GM21717 (cell line): ENCODE results near the gene RRM1.
"Not testable (repeated sequence)": the region's sequence is repeated elsewhere in the genome, so short reads cannot be mapped to it uniquely, and the experiment has no call there.

Experiments used
- ATAC-seq: cut with Tn5 transposase; IDR thresholded peaks from one replicate; pipeline ENCODE4 v1.9.1; 2021; ENCODE audit warnings: mild to moderate bottlenecking, moderate library complexity; ENCODE audit not compliant: unreplicated experiment

RRM1 gene

DNA sequence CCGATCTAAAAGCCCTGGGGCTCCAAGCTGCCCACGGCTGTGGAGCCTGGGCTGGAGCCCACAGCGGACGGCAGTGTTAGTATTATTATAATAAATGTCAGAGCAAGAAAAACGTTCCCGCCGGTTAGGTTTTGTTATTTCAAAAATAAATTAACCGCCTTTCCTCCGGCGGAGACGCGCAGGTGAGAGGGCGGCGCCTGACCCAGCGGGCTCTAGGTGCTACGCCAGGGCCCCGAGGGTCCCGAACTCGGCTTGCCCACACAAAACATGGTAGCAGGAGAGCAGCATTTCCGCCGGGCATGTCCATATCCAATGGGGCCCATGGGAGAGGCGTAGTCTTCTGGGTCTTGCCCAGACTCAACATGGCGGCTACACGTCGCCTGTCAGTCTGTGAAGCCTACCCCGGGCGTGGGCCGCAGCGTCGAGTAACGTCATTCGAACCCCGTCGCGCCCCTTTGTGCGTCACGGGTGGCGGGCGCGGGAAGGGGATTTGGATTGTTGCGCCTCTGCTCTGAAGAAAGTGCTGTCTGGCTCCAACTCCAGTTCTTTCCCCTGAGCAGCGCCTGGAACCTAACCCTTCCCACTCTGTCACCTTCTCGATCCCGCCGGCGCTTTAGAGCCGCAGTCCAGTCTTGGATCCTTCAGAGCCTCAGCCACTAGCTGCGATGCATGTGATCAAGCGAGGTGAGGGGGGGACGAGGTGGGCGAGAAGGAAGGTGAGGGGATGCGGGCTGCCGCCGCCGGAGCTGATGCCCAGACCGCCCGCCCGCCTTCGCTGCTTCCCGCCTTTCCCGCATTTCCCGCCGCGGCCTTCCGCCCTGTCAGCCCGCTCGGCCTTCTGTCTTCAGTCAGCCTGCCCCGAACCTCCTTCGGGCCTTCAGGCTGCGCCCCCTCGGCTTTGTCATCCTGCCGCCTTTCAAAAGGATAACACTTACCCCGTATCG is at the start of gene RRM1:
Gene RRM1, plus strand, starts transcription at position 452 of the 944 bp plus-strand sequence. Its CDS starts 214 bp downstream, at position 666.
- peak; percentile 96 for ATAC-seq

DNA sequence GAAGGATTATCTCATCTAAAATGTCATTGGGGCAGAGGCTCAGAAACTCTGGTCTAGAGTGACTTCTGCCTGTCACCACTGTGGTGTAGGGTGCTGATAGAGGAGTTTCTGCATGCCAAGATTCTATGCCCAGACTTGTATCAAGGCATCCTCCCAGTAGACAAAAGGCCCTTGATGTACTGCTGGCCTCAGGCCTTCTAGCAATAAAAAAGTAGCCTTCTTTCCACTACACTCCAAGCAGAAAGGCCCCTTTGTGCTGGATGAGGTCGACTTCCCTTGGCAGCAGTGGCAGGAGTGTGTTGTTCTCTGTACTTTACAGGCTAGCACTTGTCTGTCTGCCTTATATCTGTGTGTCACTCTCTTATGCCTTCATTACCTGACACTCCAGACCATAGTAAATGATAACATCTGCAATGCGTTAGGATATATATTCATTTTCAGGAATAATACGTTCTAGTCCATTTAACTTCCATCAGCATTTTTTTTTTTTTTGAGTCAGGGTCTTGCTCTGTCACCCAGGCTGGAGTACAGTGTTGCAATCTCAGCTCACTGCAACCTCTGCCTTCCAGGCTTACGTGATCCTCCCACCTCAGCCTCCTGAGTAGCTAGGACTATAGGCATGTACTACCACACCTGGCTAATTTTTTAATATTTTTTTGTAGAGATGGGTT is 49.5 kb upstream of the RRM1 start:
- no peak for ATAC-seq

DNA sequence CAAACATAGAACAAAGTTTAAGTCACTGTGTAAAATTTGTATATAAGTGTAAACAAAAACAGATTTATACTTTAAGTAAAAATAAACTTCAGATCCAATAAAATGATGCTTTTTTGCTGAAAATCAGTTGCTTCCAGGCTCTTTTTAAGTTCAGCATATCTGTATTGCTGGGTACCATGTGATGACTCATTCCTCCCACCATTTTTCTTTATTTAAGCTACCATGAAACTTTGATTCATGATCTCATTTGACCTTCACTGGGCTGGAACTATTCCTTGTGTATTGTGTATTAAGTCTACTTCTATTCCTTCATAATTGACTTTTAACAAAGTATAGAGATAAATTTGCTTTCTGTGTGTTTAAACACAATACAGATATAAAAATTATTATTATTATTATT is 46.3 kb upstream of the RRM1 start:
- no peak for ATAC-seq

DNA sequence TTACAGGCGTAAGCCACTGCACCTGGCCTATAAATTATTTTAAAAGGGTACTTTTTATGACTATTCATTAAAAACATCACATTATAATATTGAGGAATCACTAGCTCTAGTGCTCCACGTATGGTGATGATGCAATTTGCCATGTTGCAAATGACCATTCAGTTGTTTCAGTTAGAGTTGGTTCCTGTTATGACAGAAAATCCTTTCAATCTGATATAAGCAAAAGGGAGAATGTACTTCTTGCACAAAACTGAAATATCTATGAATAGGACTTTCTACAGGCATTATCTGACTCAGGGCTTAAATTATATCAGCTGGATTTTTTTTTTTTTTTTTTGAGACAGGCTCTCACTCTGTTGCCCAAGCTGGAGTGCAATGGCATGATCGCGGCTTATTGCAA is 45.6 kb upstream of the RRM1 start:
- ATAC-seq: no peak

DNA sequence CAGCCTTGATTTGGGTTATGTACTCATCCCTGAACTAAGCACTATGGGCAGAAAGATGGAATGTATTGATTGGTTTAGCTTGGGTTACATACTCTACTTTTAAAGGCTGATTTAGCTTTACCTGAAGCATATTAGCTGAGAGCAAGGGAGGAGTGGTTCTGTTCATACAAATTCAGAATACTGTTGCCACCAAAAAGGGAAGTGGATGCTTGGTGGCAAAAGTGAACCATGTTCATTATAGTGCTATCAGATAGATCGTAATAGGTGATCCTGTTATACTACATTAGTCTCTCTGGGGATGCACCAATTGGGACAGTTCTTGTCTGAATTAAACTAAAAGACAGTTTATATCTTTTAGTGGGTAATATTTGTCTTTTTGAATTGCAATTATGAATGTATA is 44.5 kb upstream of the RRM1 start:
- no peak for ATAC-seq

DNA sequence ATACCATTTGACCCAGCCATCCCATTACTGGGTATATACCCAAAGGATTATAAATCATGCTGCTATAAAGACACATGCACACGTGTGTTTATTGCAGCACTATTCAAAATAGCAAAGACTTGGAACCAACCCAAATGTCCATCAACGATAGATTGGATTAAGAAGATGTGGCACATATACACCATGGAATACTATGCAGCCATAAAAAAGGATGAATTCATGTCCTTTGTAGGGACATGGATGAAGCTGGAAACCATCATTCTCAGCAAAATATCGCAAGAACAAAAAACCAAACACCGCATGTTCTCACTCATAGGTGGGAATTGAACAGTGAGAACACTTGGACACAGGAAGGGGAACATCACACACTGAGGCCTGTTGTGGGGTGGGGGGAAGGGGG is 41.4 kb upstream of the RRM1 start:
- not testable (repeated sequence) for ATAC-seq

DNA sequence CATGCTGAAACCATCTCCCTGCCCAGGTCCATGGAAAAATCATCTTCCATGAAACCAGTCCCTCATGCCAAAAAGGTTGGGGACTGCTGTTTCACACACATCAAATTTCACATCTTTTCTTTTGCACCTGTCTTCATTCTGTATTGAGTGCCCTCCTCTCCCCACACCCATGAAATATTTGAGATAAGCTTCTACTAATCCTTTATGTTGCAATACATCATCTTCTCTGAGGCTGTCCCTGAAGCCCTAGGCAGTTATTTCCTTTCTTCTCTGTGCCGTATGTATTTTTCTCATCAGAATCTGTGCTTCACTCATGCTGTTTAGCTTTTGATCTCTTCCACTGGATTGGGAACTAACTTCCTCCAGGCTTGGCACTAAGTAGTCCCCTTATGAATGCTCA is 40.0 kb upstream of the RRM1 start:
- ATAC-seq: no peak

DNA sequence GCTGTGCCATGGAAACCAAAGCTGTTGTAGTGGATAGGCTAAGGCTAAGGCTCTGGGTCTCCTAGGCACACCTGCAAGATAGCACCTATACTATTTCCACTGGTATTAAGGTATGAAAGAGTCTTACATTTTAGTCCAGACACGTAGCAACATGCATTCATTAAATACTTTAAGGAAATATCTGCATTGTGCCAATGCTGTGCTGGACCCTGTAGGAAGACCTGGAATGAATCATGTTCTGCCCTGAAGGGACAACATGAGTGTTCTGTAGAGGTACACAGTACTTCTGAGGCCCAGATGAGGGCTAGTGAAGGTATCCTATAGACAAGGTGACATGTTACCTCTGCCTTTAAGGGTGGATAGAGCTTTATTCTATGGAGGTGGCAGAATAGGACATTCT is 35.2 kb upstream of the RRM1 start:
- ATAC-seq: no peak

DNA sequence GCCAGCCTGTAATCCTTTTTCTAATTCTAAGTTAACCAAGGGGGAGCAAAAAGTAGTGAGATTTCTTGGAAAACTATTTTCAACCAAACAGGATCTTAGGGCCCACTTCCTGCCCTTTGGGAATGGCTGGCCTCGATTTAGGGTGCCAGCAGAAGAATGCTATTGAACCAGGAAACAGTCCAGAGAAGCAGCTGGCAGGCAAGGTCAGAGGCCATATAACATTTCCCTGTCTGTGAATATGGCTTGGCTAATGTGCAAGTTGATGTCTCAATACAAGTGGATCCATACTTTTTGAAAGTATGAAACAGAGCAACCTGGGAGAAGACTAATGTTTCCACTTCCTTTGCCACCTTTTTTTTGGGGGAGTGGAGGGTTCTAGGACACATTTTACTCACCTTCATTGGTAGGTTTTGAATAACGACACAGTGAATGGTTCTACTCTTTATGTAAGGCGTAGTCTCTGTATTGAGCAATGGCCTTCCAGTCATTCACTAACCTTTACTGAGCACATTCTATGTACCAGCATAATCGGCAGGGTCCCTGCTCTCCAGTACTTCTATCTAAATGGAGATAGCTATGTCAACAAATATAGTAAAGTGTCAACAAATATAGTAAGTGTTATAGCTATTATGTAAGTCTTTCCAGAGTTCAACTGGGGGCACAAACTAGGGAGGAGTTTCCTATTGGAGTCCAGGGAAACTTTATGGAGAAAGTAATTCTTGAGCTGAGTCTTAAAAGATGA is 34.2 kb upstream of the RRM1 start:
- no peak for ATAC-seq

DNA sequence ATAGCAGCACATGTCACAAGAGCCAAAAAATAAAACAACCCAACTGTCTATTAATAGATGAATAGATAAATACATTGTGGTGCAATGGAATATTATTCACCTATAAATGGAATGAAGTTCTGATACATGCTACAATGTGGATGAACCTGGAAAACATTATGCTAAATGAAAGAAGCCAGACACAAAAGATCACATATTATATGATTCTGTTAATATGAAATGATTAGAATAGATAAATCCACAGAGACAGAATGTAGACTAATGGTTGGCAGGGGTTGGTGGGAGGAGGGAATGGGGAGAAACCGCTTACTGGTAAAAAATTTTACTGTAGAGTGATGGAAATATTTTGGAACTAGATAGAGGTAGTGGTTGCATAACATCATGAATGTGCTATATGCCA is 32.9 kb upstream of the RRM1 start:
- ATAC-seq: no peak

DNA sequence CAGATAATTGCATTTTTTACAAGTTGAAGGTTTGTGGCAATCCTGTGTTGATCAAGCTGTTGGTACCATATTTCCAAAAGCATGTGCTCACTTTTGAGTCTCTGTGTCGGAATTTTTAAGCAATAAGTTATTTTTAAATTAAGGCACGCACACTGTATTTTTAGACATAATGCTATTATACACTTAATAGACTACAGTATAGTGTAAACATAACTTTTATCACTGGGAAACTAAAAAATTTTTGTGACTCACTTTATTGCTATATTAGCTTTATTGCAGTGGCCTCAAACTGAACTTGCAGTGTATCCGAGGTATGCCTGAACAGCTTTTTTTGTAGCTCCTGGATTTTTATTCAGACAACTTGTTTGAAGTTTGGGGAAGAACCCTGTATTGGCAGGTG is 31.3 kb upstream of the RRM1 start:
- ATAC-seq: no peak

DNA sequence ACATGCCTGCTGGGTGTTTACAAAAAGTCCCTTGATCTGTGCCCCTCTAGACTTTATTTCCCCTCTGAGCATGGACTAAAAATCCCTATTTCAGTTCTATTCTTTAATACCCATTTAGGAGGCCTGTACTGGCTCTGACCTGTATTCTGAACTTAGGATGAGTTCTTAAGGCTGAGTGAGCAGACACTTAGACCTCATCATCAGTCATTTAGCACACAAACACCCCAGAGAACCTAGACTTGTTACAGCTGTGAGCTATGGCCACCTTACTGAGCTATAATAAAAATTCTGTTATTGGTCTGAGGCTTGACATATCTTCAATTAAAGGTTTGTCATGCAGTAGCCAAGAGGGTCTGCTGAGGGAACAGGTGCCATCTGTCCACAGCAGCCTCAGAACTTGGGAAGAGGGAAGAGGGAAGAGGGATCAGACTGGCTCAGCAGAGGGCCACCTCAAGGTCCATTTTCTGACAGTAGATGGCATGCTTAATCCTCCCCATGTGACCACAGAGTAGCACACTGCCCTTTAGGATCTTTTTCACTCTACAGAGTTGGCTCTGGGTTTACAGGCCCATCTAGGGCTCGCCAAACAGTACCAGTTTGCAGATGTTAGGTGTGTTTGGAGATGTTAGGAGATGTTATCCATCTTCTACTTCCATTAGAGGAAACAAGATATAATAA is 30.2 kb upstream of the RRM1 start:
- no peak for ATAC-seq

DNA sequence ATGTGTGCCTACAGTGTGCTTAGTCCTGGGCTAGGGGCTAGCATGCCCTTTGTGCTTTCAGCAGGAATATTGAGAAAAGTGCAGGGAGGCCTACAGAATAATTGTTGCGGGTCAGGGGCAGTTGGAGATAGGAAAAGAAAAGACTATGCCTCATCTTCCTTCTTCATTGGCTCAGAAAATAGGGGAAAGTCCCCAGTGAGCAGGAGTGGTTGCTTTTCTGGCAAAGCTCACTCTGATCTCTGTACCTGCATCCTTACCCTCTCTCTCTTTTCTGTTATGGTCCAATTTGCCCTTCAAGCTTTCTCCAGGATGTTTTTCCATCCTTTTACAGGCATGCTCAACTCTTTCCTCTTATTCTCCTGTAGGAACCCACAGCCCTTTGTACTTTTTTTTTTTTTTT is 29.5 kb upstream of the RRM1 start:
- no peak for ATAC-seq

DNA sequence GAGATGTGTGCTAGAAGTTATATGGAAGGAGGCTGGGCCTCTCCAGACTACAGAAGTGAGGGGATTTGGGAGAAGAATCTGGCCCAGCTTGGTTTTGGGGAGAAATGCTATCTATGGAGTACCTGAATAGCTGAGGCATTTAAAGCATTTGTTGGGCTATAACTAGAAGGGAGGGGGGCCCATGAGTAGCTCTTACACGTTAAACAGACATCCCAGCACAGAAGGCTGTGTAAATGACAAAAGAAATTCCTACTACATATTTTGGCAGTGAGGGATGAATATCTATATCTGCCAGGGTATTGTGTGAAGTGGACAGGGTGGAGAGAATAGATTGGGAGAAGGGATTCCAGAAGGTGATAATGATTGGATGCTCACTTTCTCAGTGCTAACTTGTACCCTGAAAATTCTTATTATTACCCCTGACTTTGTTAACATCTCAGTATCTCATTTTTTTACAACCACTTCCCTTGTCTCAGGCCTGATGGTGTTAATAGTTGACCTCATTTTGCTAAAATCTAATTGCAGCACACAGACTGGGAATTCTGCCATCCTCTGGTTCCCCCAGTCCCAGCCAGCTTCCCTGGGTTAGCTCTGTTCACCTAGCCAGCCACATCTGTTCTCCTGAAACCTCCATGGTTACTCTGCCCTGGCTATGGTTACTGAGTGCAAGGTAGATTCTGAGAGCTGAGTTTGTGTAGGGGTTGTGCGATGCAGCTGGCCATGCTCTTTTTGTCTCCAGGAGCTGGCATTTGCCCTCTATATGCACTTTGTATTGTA is 28.8 kb upstream of the RRM1 start:
- ATAC-seq: no peak

DNA sequence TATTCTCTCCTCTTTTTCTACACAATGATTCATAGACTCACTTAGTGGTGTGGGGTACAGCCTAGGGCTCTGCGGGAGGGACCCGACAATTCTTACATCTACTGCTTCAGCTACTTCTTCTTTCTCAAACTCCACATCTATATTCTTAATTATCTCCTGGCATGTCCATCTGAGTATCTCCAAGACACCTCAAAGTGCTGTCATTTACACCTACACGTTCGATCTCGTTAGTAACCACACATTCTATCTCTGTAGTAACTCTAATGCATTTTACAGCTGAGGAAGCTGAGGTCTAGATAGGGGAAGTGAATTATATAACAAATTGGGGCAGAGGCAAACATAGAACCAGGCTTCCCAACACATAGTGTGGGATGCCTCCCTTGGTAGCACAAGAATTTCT is 27.7 kb upstream of the RRM1 start:
- ATAC-seq: no peak

DNA sequence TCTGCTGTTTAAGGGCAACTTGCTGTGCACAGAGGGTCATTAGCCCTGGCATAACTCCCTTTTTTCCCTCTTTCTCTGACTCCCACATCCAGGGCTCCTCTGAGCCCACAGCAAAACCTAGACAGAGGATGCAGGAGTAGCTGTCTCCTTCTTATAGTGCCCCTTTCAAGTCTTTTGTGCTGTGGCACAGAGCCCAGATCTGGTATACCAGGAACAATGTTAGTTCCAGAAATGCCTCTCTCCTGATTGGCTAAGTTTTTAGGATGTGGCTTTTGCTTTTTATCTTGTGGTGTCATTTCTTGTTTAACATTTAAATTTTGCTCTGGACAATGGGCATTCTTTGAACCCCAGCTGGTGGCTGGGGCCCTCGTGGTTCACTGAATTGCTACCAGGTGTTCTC is 25.6 kb upstream of the RRM1 start:
- ATAC-seq: no peak

DNA sequence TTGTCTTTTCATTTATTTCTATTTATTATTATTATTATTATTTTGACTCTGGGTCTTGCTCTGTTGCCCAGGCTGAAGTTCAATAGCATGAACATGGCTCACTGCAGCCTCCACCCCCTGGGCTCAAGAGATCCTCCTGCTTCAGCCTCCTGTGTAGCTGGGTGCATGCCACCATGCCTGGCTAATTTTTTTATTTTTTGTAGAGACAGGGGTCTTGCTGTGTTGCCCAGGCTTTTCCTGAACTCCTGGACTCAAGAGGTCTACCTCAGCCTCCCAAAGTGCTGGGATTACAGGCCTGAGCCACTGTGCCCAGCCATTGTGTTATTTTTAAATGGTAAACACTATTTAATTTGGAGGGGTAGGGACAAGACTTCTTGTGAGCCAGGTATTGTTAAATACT is 23.3 kb upstream of the RRM1 start:
- ATAC-seq: no peak

DNA sequence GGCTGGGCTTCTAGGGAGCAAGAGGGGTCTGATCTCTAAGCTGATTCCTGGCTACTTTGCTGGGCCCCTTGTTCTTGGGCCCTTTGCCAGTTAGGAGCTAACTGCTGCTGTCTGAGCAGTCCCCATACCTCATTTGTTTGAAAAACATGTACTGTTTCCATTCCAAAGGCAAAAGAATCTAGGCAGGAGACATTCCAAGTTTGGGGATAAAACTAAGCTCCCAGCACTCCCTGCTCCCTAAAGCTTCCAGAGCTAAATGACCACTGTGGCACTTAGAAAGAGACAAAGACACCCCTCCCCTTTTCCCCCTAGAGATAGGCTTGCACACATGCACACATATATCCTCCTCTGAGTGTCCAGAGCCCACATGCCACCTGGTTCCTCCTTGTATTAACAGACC is 22.7 kb upstream of the RRM1 start:
- ATAC-seq: no peak

DNA sequence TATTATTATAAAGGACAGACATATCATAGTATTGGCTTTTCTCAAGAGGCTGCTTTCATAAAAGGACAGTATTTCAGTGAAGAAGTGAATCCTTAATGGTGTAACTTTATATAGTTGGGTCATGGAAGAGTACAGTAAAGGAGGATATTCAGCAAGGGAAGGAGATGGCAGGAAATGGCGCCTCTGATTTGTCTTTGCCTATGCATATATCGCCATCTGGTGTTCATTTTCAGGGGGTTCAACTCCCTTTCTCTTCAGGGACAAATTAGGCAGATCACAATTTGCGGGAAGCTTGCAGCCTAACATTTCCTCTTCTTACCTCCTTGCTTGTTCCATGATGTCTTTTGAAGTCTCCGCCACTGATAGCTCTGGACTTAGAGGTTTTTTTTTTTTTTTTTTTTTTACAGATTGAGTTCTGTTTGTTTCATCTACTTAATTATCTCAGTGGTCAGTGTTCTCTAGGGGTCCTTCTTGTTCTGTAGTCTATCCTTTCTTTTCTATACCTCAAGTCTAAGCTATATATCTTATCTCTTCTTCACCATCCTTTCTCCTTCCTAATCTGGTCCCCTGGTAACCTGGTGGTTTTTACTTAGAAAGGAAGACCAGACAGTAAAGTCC is 21.8 kb upstream of the RRM1 start:
- ATAC-seq: peak; percentile 52

DNA sequence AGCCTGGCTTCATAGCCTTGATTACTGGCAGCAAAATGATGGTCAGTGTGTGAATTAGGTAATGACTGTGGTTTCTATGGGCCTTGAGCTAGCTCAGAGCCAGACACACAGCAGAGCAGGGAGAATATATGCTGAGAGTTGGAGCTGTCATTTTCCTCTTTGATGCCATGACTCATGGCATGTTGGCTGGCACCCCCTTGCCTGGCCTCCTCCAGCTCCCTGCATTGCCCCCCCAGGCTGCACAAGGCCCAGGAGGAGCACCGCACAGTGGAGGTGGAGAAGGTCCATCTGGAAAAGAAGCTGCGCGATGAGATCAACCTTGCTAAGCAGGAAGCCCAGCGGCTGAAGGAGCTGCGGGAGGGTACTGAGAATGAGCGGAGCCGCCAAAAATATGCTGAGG is 20.3 kb upstream of the RRM1 start:
- no peak for ATAC-seq
